GM12878 (cell line): ENCODE results near the gene GPR31. TPM values are rescaled to one million over a fixed set of nuclear protein-coding genes. Genes with fewer than 3 reads are reported as not detected.

Experiments used
- ATAC-seq: fragments of 200-7000 bp; cut with Tn5 transposase; 3 replicates; pipeline ENCODE4 v1.9.1; 2020; ENCODE audit warnings: mild to moderate bottlenecking, moderate library complexity
- BruUV-seq: library from RNA; stranded (reverse); fragments of 400-500 nt; replicated peaks from 2 replicates; lab custom pipeline; 2021; lab: Mats Ljungman, UMichigan
- CTCF ChIA-PET: fragments of 300-600 bp; sonication (Branson Sonifier 250); formaldehyde crosslinking; extraction: SDS; loops from one replicate; lab custom pipeline; 2021; ENCODE audit warnings: inconsistent platforms; lab: Yijun Ruan, JAX
- POLR2A ChIA-PET: fragments of 350-600 bp; formaldehyde crosslinking; extraction: SDS; loops from one replicate; lab custom pipeline; 2021; ENCODE audit warnings: inconsistent platforms; lab: Charles Lee
- RAD21 ChIA-PET: fragments of 300-600 bp; sonication (Branson Sonifier 250); formaldehyde crosslinking; loops from one replicate; lab custom pipeline; 2023; ENCODE audit warnings: antibody characterized with exemption; ENCODE audit not compliant: unreplicated experiment; lab: Charles Lee
- SMC1A ChIA-PET: fragments of 300-600 bp; sonication (Branson Sonifier 250); formaldehyde crosslinking; loops from one replicate; lab custom pipeline; 2023; ENCODE audit not compliant: unreplicated experiment, uncharacterized antibody; lab: Charles Lee
- DNase-seq: peaks from one replicate; pipeline ENCODE4 v3.0.0-alpha.2; 2011; ENCODE audit warnings: low read depth, low spot score
- FAIRE-seq: peaks from 3 replicates; lab custom pipeline; 2011; peaks lifted over from hg19 to GRCh38; lab: Jason Lieb, UNC
- H2AFZ ChIP-seq: 2 replicates; pipeline ENCODE4 v1.6.0; 2011; ENCODE audit warnings: low read depth, low read length, control low read depth; ENCODE audit not compliant: control insufficient read depth
- H3K27ac ChIP-seq: 2 replicates; pipeline ENCODE4 v1.5.1; 2011; ENCODE audit warnings: control low read depth; ENCODE audit not compliant: control insufficient read depth, insufficient read depth
- H3K27me3 ChIP-seq, 2 experiments: replicated peaks in 1 of 2; 2 replicates each; pipeline versions ENCODE4 v1.6.0 to v1.6.1; 2011; ENCODE audit warnings: low read length in 1 of 2; ENCODE audit not compliant: control insufficient read depth in 2 of 2, insufficient read depth in 2 of 2
- H3K36me3 ChIP-seq, 2 experiments: 2 replicates each; pipeline ENCODE4 v1.5.1; 2011; ENCODE audit warnings: low read length in 1 of 2; ENCODE audit not compliant: control insufficient read depth in 2 of 2, insufficient read depth in 2 of 2
- H3K4me1 ChIP-seq: 2 replicates; pipeline ENCODE4 v1.6.1; 2011; ENCODE audit warnings: mild to moderate bottlenecking, low read length, moderate library complexity, mixed read lengths; ENCODE audit not compliant: control insufficient read depth, insufficient read depth
- H3K4me2 ChIP-seq: 2 replicates; pipeline ENCODE4 v1.6.0; 2011; ENCODE audit warnings: control low read depth; ENCODE audit not compliant: control insufficient read depth, insufficient read depth
- H3K4me3 ChIP-seq: fragments of 200-600 bp; sonication (generic); 2 replicates; pipeline ENCODE4 v1.5.1; 2016
- H3K79me2 ChIP-seq: 2 replicates; pipeline ENCODE4 v1.6.0; 2011; ENCODE audit warnings: low read length; ENCODE audit not compliant: control insufficient read depth, insufficient read depth
- H3K9ac ChIP-seq: 2 replicates; pipeline ENCODE4 v1.8.0; 2011; ENCODE audit warnings: low read length, control low read depth, mixed read lengths; ENCODE audit not compliant: control insufficient read depth, insufficient read depth
- H3K9me3 ChIP-seq: replicated peaks from 3 replicates; pipeline ENCODE4 v1.5.1; 2011; ENCODE audit warnings: mild to moderate bottlenecking, low read length; ENCODE audit not compliant: control insufficient read depth, insufficient read depth
- H4K20me1 ChIP-seq: 2 replicates; pipeline ENCODE4 v1.6.0; 2011; ENCODE audit not compliant: control insufficient read depth, insufficient read depth
- EED ChIP-seq: sonication (generic); IDR thresholded peaks from 2 replicates; pipeline ENCODE4 v1.6.1; 2016; ENCODE audit warnings: antibody characterized with exemption, low read depth
- LARP7 ChIP-seq: fragments of 450-650 bp; IDR thresholded peaks from 2 replicates; pipeline ENCODE4 v1.6.1; 2017; ENCODE audit warnings: mild to moderate bottlenecking
- NFYB ChIP-seq: IDR thresholded peaks from 2 replicates; pipeline ENCODE4 v1.6.1; 2011; ENCODE audit warnings: low read depth, mild to moderate bottlenecking, low read length, improper control_type of control experiment, moderate library complexity; ENCODE audit not compliant: insufficient read depth
- WGBS: methylation state at CpG from one replicate; pipeline ENCODE4 v1.1.6; 2016; ENCODE audit warnings: low lambda C conversion rate; ENCODE audit not compliant: insufficient replicate concordance, insufficient coverage; ENCODE audit errors: missing lambda C conversion rate; 5-methylcytosine and 5-hydroxymethylcytosine counted together
- in situ Hi-C: fragments of 300-500 bp; cut with MboI; formaldehyde crosslinking; loops from 9 replicates; pipeline ENCODE4 v1.14.3; 2018; ENCODE audit warnings: mixed read lengths
- intact Hi-C: fragments of 100-400 bp; cut with micrococcal nuclease; formaldehyde crosslinking; loops from one replicate; pipeline ENCODE4 v1.14.2; 2022; ENCODE audit not compliant: unreplicated experiment
- polyA plus RNA-seq, 11 experiments: library from polyadenylated mRNA; depleted of rRNA in 4 of 11; unstranded in 6 of 11; stranded (reverse) in 5 of 11; fragments of >200 nt; fragmentation: Nextera tagmentation in 4 of 11; fragmentation: Illumina TruSeq in 1 of 11; extraction: Ambion mirVana in 4 of 11; extraction: Trizol in 1 of 11; gene quantifications; 1 replicate in 1 of 11; 2 replicates in 10 of 11; pipeline versions ENCODE4 v1.2.1 to v1.2.3, GENCODE V29; 2011 to 2016; ENCODE audit warnings: inconsistent platforms in 2 of 11, missing spikeins in 2 of 11, low read depth in 1 of 11
- total RNA-seq, 4 experiments: library from RNA; depleted of rRNA in 3 of 4; stranded (reverse); fragments of >200 nt in 3 of 4; fragmentation: Illumina TruSeq in 1 of 4; extraction: Trizol in 1 of 4; gene quantifications; 2 replicates each; pipeline versions ENCODE4 v1.2.1 to v1.2.3, GENCODE V29; 2013 to 2021
- TF ChIP-seq, protein P1 (sequence below): fragments of 450-650 bp; IDR thresholded peaks from 2 replicates; pipeline ENCODE4 v1.6.1; 2017; ENCODE audit warnings: mild to moderate bottlenecking, moderate library complexity

The GPR31 gene
- total and polyA plus RNA-seq, 10 of the 15 experiments (the other 5 are each of a cell fraction or from before 2014, with no cell fraction given), result not detected

GRCh38 chr6:167136376-167136775 lies 21.4 kb downstream of the GPR31 start:
- WGBS, result 77% methylated on average over 13 of the region's 13 CpGs
- SMC1A ChIA-PET, result interaction anchor here (1.0 to 12.4 kb wide), 4 partner anchors 13 to 366 kb away, joined by 3 to 351 read pairs (median 3); partner anchors contain the start of gene CCR6
- CTCF ChIA-PET, result interaction anchor here (1.0 to 4.2 kb wide), 5 partner anchors 13 to 342 kb away, joined by 3 to 21 read pairs (median 5); partner anchors contain the start of gene CCR6
- H4K20me1 ChIP-seq, result no peaks in the 10 kb centered on the region
- TF ChIP-seq LARP7 (no peak), NFYB (no peak), EED (no peak)
- TF ChIP-seq, protein P1, sequence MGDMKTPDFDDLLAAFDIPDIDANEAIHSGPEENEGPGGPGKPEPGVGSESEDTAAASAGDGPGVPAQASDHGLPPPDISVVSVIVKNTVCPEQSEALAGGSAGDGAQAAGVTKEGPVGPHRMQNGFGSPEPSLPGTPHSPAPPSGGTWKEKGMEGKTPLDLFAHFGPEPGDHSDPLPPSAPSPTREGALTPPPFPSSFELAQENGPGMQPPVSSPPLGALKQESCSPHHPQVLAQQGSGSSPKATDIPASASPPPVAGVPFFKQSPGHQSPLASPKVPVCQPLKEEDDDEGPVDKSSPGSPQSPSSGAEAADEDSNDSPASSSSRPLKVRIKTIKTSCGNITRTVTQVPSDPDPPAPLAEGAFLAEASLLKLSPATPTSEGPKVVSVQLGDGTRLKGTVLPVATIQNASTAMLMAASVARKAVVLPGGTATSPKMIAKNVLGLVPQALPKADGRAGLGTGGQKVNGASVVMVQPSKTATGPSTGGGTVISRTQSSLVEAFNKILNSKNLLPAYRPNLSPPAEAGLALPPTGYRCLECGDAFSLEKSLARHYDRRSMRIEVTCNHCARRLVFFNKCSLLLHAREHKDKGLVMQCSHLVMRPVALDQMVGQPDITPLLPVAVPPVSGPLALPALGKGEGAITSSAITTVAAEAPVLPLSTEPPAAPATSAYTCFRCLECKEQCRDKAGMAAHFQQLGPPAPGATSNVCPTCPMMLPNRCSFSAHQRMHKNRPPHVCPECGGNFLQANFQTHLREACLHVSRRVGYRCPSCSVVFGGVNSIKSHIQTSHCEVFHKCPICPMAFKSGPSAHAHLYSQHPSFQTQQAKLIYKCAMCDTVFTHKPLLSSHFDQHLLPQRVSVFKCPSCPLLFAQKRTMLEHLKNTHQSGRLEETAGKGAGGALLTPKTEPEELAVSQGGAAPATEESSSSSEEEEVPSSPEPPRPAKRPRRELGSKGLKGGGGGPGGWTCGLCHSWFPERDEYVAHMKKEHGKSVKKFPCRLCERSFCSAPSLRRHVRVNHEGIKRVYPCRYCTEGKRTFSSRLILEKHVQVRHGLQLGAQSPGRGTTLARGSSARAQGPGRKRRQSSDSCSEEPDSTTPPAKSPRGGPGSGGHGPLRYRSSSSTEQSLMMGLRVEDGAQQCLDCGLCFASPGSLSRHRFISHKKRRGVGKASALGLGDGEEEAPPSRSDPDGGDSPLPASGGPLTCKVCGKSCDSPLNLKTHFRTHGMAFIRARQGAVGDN, result no peak
- no peaks in the 10 kb centered on the region for H3K79me2 ChIP-seq
- intact Hi-C loops, result no loop called here
- H3K9me3 ChIP-seq, result no peaks in the 10 kb centered on the region
- H3K36me3 ChIP-seq, result peaks cover 0 to 4% of the 10 kb centered on the region in 2 experiments; a peak in 2 of 4 replicates
- no peak overlapping the region for H3K4me3 ChIP-seq
- POLR2A ChIA-PET, result interaction anchor here (1.0 kb wide), 1 partner anchor 129 kb away, joined by 3 read pairs; no protein-coding TSS in a partner anchor
- peaks cover 11% of the 10 kb centered on the region for H3K4me1 ChIP-seq
- no peak overlapping the region for H3K4me2 ChIP-seq
- no peak overlapping the region for H3K27ac ChIP-seq
- H2AFZ ChIP-seq, result no peak overlapping the region
- BruUV-seq, result no TSS peak
- H3K27me3 ChIP-seq, result no peaks in the 10 kb centered on the region
- ATAC-seq (no peak), DNase-seq (no peak), FAIRE-seq (no peak)
- H3K9ac ChIP-seq, result no peak overlapping the region
- RAD21 ChIA-PET, result interaction anchor here (0.8 to 9.3 kb wide), 5 partner anchors 14 to 182 kb away, joined by 3 to 120 read pairs (median 10); partner anchors contain the start of gene CCR6
- in situ Hi-C loops, result loop anchor here (10.0 to 25.0 kb wide), 2 partner anchors 124 to 362 kb away; no protein-coding TSS in a partner anchor
